Non-pigmented ciliary epithelial cell (primary cell): ENCODE measurements around the gene TREX2.
"Not testable (repeated sequence)": the region's sequence is repeated elsewhere in the genome, so short reads cannot be mapped to it uniquely, and the experiment has no call there.

ENCODE experiments used
- DNase-seq: peaks from one replicate; pipeline ENCODE4 v3.0.0-alpha.2; 2010; ENCODE audit warnings: low read depth

TREX2 gene

GRCh38 chrX:153408221-153408721 lies 37.6 kb downstream of the TREX2 start:
- no peak for DNase-seq

GRCh38 chrX:153407736-153408135 lies 38.1 kb downstream of the TREX2 start:
- DNase-seq = no peak

GRCh38 chrX:153406903-153407302 lies 39.0 kb downstream of the TREX2 start:
- DNase-seq = no peak

GRCh38 chrX:153406011-153406410 lies 39.8 kb downstream of the TREX2 start:
- no peak for DNase-seq

- no peak for DNase-seq
Observed at GRCh38 chrX:153405426-153405825, 40.4 kb downstream of the TREX2 start.

- not testable (repeated sequence) for DNase-seq
Observed at GRCh38 chrX:153404333-153404732, 41.5 kb downstream of the TREX2 start.

- no peak for DNase-seq
Observed at GRCh38 chrX:153401133-153401764, 44.6 kb downstream of the TREX2 start, which contains the start of gene PNMA6E. PNMA6E (minus strand) TSS chrX:153401350; CDS start chrX:153398849, 2,501 bp downstream.

- DNase-seq = no peak
Observed at GRCh38 chrX:153400146-153401132, 45.4 kb downstream of the TREX2 start.

GRCh38 chrX:153398275-153398960 lies 47.4 kb downstream of the TREX2 start:
- DNase-seq = no peak

GRCh38 chrX:153397256-153397960 lies 48.4 kb downstream of the TREX2 start:
- DNase-seq = no peak

GRCh38 chrX:153396320-153397195 lies 49.3 kb downstream of the TREX2 start:
- DNase-seq = no peak

- no peak for DNase-seq
Observed at GRCh38 chrX:153395613-153396319, 50.1 kb downstream of the TREX2 start.

GRCh38 chrX:153394612-153395011 lies 51.2 kb downstream of the TREX2 start:
- no peak for DNase-seq
